DND-41 (cell line): ENCODE data around the gene KLHL30.

Source experiments
- ATAC-seq: fragments of 200-7000 bp; cut with Tn5 transposase; 3 replicates; pipeline ENCODE4 v1.9.1; 2021; ENCODE audit warnings: low read depth; ENCODE audit not compliant: insufficient read depth
- DNase-seq: peaks from one replicate; pipeline ENCODE4 v3.0.0-alpha.2; 2020
- H2AFZ ChIP-seq: 2 replicates; pipeline ENCODE4 v1.6.0; 2012; ENCODE audit warnings: low read depth, low read length
- H3K27ac ChIP-seq: 2 replicates; pipeline ENCODE4 v1.5.1; 2012; ENCODE audit warnings: low read length, inconsistent platforms
- H3K27me3 ChIP-seq: fragments of 200-600 bp; sonication (generic); 2 replicates; pipeline ENCODE4 v1.6.0; 2012; ENCODE audit warnings: low read length, mild to moderate bottlenecking, inconsistent platforms; ENCODE audit not compliant: insufficient read depth, poor library complexity
- H3K36me3 ChIP-seq: 2 replicates; pipeline ENCODE4 v1.5.1; 2012; ENCODE audit warnings: low read length, inconsistent platforms; ENCODE audit not compliant: insufficient read depth
- H3K4me1 ChIP-seq: 2 replicates; pipeline ENCODE4 v1.5.1; 2012; ENCODE audit warnings: mild to moderate bottlenecking, low read length; ENCODE audit not compliant: insufficient read depth
- H3K4me2 ChIP-seq: 2 replicates; pipeline ENCODE4 v1.6.0; 2012; ENCODE audit warnings: mild to moderate bottlenecking, moderate library complexity, low read length, inconsistent platforms; ENCODE audit not compliant: insufficient read depth
- H3K4me3 ChIP-seq, 2 experiments: fragments of 200-600 bp in 1 of 2; shearing (Covaris generic) in 1 of 2; 2 replicates each; pipeline ENCODE4 v1.5.1; 2012 to 2016; ENCODE audit warnings: inconsistent platforms in 2 of 2, low read length in 2 of 2, mild to moderate bottlenecking in 2 of 2, low read depth in 1 of 2, moderate library complexity in 1 of 2
- H3K79me2 ChIP-seq: 2 replicates; pipeline ENCODE4 v1.6.0; 2012; ENCODE audit warnings: low read length, inconsistent platforms; ENCODE audit not compliant: insufficient read depth
- H3K9ac ChIP-seq: 2 replicates; pipeline ENCODE4 v1.6.0; 2012; ENCODE audit warnings: low read depth, mild to moderate bottlenecking, inconsistent platforms, low read length, moderate library complexity
- H3K9me3 ChIP-seq: 2 replicates; pipeline ENCODE4 v1.5.1; 2012; ENCODE audit warnings: low read length, moderate library complexity, mild to moderate bottlenecking, inconsistent platforms; ENCODE audit not compliant: insufficient read depth, severe bottlenecking
- H4K20me1 ChIP-seq: 2 replicates; pipeline ENCODE4 v1.6.0; 2012; ENCODE audit warnings: low read length; ENCODE audit not compliant: insufficient read depth
- EZH2 ChIP-seq: IDR thresholded peaks from 3 replicates; pipeline ENCODE4 v1.6.1; 2012; ENCODE audit warnings: borderline replicate concordance, low read depth, mild to moderate bottlenecking, moderate library complexity, low read length, inconsistent platforms; ENCODE audit not compliant: severe bottlenecking
- TF ChIP-seq, protein P1 (sequence below): IDR thresholded peaks from 2 replicates; pipeline ENCODE4 v1.5.1; 2012; ENCODE audit warnings: borderline replicate concordance, low read length, moderate library complexity, mild to moderate bottlenecking; ENCODE audit not compliant: poor library complexity, severe bottlenecking; ENCODE audit errors: extremely low read depth

Gene KLHL30

GRCh38 chr2:238139196-238140039, 950 bp downstream of the KLHL30 start:
- no peak overlapping the region for H3K4me3 ChIP-seq
- no peaks in the 10 kb centered on the region for H3K79me2 ChIP-seq
- no peaks in the 10 kb centered on the region for H3K9me3 ChIP-seq
- H3K27me3 ChIP-seq = no peaks in the 10 kb centered on the region
- TF ChIP-seq, protein P1, sequence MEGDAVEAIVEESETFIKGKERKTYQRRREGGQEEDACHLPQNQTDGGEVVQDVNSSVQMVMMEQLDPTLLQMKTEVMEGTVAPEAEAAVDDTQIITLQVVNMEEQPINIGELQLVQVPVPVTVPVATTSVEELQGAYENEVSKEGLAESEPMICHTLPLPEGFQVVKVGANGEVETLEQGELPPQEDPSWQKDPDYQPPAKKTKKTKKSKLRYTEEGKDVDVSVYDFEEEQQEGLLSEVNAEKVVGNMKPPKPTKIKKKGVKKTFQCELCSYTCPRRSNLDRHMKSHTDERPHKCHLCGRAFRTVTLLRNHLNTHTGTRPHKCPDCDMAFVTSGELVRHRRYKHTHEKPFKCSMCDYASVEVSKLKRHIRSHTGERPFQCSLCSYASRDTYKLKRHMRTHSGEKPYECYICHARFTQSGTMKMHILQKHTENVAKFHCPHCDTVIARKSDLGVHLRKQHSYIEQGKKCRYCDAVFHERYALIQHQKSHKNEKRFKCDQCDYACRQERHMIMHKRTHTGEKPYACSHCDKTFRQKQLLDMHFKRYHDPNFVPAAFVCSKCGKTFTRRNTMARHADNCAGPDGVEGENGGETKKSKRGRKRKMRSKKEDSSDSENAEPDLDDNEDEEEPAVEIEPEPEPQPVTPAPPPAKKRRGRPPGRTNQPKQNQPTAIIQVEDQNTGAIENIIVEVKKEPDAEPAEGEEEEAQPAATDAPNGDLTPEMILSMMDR = peak; percentile 44
- TF ChIP-seq EZH2 = no peak
- DNase-seq (no peak), ATAC-seq (no peak)
- H3K4me1 ChIP-seq = no peaks in the 10 kb centered on the region
- no peaks in the 10 kb centered on the region; the same call in 1 of the 2 replicates for H4K20me1 ChIP-seq
- no peaks in the 10 kb centered on the region for H3K36me3 ChIP-seq
- H2AFZ ChIP-seq = no peak overlapping the region
- no peak overlapping the region for H3K9ac ChIP-seq
- H3K27ac ChIP-seq = no peak overlapping the region
- no peak overlapping the region for H3K4me2 ChIP-seq

- Histone ChIP-seq H3K27ac (no peak overlapping the region), H4K20me1 (no peaks in the 10 kb centered on the region; the same call in 1 of the 2 replicates), H3K9ac (no peak overlapping the region), H3K36me3 (no peaks in the 10 kb centered on the region), H3K79me2 (no peaks in the 10 kb centered on the region), H3K4me1 (no peaks in the 10 kb centered on the region), H3K4me3 (no peak overlapping the region), H3K9me3 (no peaks in the 10 kb centered on the region), H3K4me2 (no peak overlapping the region), H2AFZ (no peak overlapping the region), H3K27me3 (no peaks in the 10 kb centered on the region)
- DNase-seq (no peak), ATAC-seq (no peak)
- no peak for TF ChIP-seq EZH2
- TF ChIP-seq, protein P1 = no peak
Observed at GRCh38 chr2:238140040-238140439, 1.6 kb downstream of the KLHL30 start.

GRCh38 chr2:238140721-238141540, 2.5 kb downstream of the KLHL30 start:
- no peak for DNase-seq
- Histone ChIP-seq H2AFZ (no peak overlapping the region), H3K9me3 (no peaks in the 10 kb centered on the region), H3K4me3 (no peak overlapping the region), H3K79me2 (no peaks in the 10 kb centered on the region), H3K27me3 (no peaks in the 10 kb centered on the region), H4K20me1 (no peaks in the 10 kb centered on the region; the same call in 1 of the 2 replicates), H3K4me1 (no peaks in the 10 kb centered on the region), H3K36me3 (no peaks in the 10 kb centered on the region), H3K9ac (no peak overlapping the region), H3K27ac (no peak overlapping the region), H3K4me2 (no peak overlapping the region)
- TF ChIP-seq EZH2 = no peak
- TF ChIP-seq, protein P1 = no peak
- ATAC-seq = no peak
